ENCODE measurements around the gene ZSWIM4. TPM values are rescaled to one million over a fixed set of nuclear protein-coding genes. Genes with fewer than 3 reads are reported as not detected.
A peak's percentile ranks its signal among the peaks of the same experiment; 100 is the strongest.

ZSWIM4 gene
- total and polyA plus RNA-seq, 2 experiments from 2014 or later: 5.4 to 42.3 TPM

GRCh38 chr19:13827656-13828055, 32.4 kb downstream of the ZSWIM4 start:
- H3K36me3 Mint-ChIP-seq (ENCODE audit: low read depth): peaks cover 58% of the 10 kb centered on the region
- Histone ChIP-seq H3K27me3 (ENCODE audit: insufficient read depth) (no peaks in the 10 kb centered on the region), H3K27ac (ENCODE audit: low read depth) (no peak overlapping the region), H3K4me3 (no peak overlapping the region), H3K36me3 (ENCODE audit: insufficient read depth) (peaks cover 3% of the 10 kb centered on the region; the same call in 1 of the 2 replicates), H2AFZ (no peak overlapping the region), H4K20me1 (replicated peaks; ENCODE audit: insufficient read depth) (peaks cover 5% of the 10 kb centered on the region), H3K79me2 (replicated peaks; ENCODE audit: insufficient read depth) (no peaks in the 10 kb centered on the region), H3F3A (replicated peaks; ENCODE audit: low read depth) (peaks cover 25% of the 10 kb centered on the region; the same call in 1 of the 2 replicates), H3K9me2 (ENCODE audit: insufficient read depth) (no peaks in the 10 kb centered on the region), H3K4me2 (no peak overlapping the region), H3K4me1 (ENCODE audit: insufficient read depth) (peaks cover 2% of the 10 kb centered on the region; the same call in 1 of the 2 replicates)
- no peak for DNase-seq (ENCODE audit: low spot score)
- H3K27me3 Mint-ChIP-seq (ENCODE audit: insufficient read depth, low read depth, poor library complexity): peaks cover 8% of the 10 kb centered on the region
- peaks cover 14% of the 10 kb centered on the region for H3K4me1 Mint-ChIP-seq
- no peak for TF ChIP-seq JUNB (IDR thresholded peaks at IDR 0.05; ENCODE audit: unreplicated experiment)
- TF ChIP-seq POLR2AphosphoS5 (IDR thresholded peaks at IDR 0.05; ENCODE audit: low read depth): no peak
- TF ChIP-seq, protein P1, sequence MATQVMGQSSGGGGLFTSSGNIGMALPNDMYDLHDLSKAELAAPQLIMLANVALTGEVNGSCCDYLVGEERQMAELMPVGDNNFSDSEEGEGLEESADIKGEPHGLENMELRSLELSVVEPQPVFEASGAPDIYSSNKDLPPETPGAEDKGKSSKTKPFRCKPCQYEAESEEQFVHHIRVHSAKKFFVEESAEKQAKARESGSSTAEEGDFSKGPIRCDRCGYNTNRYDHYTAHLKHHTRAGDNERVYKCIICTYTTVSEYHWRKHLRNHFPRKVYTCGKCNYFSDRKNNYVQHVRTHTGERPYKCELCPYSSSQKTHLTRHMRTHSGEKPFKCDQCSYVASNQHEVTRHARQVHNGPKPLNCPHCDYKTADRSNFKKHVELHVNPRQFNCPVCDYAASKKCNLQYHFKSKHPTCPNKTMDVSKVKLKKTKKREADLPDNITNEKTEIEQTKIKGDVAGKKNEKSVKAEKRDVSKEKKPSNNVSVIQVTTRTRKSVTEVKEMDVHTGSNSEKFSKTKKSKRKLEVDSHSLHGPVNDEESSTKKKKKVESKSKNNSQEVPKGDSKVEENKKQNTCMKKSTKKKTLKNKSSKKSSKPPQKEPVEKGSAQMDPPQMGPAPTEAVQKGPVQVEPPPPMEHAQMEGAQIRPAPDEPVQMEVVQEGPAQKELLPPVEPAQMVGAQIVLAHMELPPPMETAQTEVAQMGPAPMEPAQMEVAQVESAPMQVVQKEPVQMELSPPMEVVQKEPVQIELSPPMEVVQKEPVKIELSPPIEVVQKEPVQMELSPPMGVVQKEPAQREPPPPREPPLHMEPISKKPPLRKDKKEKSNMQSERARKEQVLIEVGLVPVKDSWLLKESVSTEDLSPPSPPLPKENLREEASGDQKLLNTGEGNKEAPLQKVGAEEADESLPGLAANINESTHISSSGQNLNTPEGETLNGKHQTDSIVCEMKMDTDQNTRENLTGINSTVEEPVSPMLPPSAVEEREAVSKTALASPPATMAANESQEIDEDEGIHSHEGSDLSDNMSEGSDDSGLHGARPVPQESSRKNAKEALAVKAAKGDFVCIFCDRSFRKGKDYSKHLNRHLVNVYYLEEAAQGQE (IDR thresholded peaks at IDR 0.05; ENCODE audit: unreplicated experiment): no peak
- TF ChIP-seq, protein P2, sequence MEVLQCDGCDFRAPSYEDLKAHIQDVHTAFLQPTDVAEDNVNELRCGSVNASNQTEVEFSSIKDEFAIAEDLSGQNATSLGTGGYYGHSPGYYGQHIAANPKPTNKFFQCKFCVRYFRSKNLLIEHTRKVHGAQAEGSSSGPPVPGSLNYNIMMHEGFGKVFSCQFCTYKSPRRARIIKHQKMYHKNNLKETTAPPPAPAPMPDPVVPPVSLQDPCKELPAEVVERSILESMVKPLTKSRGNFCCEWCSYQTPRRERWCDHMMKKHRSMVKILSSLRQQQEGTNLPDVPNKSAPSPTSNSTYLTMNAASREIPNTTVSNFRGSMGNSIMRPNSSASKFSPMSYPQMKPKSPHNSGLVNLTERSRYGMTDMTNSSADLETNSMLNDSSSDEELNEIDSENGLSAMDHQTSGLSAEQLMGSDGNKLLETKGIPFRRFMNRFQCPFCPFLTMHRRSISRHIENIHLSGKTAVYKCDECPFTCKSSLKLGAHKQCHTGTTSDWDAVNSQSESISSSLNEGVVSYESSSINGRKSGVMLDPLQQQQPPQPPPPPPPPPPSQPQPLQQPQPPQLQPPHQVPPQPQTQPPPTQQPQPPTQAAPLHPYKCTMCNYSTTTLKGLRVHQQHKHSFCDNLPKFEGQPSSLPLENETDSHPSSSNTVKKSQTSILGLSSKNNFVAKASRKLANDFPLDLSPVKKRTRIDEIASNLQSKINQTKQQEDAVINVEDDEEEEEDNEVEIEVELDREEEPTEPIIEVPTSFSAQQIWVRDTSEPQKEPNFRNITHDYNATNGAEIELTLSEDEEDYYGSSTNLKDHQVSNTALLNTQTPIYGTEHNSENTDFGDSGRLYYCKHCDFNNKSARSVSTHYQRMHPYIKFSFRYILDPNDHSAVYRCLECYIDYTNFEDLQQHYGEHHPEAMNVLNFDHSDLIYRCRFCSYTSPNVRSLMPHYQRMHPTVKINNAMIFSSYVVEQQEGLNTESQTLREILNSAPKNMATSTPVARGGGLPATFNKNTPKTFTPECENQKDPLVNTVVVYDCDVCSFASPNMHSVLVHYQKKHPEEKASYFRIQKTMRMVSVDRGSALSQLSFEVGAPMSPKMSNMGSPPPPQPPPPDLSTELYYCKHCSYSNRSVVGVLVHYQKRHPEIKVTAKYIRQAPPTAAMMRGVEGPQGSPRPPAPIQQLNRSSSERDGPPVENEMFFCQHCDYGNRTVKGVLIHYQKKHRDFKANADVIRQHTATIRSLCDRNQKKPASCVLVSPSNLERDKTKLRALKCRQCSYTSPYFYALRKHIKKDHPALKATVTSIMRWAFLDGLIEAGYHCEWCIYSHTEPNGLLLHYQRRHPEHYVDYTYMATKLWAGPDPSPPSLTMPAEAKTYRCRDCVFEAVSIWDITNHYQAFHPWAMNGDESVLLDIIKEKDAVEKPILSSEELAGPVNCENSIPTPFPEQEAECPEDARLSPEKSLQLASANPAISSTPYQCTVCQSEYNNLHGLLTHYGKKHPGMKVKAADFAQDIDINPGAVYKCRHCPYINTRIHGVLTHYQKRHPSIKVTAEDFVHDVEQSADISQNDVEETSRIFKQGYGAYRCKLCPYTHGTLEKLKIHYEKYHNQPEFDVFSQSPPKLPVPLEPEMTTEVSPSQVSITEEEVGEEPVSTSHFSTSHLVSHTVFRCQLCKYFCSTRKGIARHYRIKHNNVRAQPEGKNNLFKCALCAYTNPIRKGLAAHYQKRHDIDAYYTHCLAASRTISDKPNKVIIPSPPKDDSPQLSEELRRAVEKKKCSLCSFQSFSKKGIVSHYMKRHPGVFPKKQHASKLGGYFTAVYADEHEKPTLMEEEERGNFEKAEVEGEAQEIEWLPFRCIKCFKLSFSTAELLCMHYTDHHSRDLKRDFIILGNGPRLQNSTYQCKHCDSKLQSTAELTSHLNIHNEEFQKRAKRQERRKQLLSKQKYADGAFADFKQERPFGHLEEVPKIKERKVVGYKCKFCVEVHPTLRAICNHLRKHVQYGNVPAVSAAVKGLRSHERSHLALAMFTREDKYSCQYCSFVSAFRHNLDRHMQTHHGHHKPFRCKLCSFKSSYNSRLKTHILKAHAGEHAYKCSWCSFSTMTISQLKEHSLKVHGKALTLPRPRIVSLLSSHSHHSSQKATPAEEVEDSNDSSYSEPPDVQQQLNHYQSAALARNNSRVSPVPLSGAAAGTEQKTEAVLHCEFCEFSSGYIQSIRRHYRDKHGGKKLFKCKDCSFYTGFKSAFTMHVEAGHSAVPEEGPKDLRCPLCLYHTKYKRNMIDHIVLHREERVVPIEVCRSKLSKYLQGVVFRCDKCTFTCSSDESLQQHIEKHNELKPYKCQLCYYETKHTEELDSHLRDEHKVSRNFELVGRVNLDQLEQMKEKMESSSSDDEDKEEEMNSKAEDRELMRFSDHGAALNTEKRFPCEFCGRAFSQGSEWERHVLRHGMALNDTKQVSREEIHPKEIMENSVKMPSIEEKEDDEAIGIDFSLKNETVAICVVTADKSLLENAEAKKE (CRISPR knock-in tag; IDR thresholded peaks at IDR 0.05): no peak
- no peak for TF ChIP-seq NANOG (IDR thresholded peaks at IDR 0.05; ENCODE audit: borderline replicate concordance)
- no peak for TF ChIP-seq CREB1 (CRISPR knock-in tag; IDR thresholded peaks at IDR 0.05; ENCODE audit: low read depth)
- no peak for TF ChIP-seq ETS1 (IDR thresholded peaks at IDR 0.05)
- ATAC-seq: peak; percentile 30
- peak overlapping the region; percentile 17; the same call in 1 of the 2 replicates for H3K27ac Mint-ChIP-seq
- no peak overlapping the region for H3K4me3 Mint-ChIP-seq
- H3K9me3 Mint-ChIP-seq: no peaks in the 10 kb centered on the region; the same call in 2 of the 3 replicates

All from GM23338 (cell line).